ENCODE measurements around the gene LRRC8D.
"Not testable (repeated sequence)": the region's sequence is repeated elsewhere in the genome, so short reads cannot be mapped to it uniquely, and the experiment has no call there.

The LRRC8D gene

DNA sequence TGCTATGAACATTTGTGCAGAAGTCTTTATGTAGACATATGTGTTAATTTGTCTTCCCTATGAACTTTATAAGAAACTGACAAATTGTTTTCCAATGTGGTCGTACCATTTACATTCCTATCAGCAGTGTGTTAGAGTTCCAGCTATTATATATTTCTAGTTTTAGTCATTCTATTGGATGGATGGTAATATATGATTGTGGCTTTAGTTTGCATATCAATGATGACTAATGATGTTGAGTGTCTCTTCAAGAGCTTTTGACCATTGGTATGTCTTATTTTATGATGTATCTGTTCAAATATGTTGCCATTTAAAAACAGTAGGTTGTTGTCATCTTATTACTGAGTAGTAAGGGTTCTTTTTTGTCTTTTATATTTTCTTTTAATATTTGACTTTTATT lies 157.9 kb downstream of the LRRC8D start:
- no peak for FAIRE-seq

DNA sequence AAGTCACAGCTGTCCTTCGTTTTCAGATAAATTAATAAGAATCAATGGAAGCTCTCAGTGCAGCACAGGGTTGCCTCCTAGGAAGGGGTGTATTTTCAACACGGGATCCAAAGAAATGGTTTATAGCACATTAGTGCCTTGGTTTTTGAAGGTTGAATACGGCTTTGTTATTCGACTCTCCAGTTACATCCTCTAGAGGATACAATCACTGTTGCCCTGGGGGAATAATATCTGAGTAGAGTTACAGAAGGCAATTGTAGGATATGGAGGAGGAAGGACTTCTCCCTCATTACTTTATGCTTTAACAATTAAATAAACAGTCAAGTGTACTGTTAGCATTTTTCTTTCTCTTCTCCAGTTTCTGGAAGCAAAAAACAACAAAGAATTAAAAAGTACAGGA lies 159.8 kb downstream of the LRRC8D start:
- DNase-seq (ENCODE audit: insufficient read length, low spot score) (no peak), FAIRE-seq (no peak)

More for the DNA sequence above, 157.9 kb downstream of the LRRC8D start:
- DNase-seq (ENCODE audit: insufficient read length, low spot score), result no peak

DNA sequence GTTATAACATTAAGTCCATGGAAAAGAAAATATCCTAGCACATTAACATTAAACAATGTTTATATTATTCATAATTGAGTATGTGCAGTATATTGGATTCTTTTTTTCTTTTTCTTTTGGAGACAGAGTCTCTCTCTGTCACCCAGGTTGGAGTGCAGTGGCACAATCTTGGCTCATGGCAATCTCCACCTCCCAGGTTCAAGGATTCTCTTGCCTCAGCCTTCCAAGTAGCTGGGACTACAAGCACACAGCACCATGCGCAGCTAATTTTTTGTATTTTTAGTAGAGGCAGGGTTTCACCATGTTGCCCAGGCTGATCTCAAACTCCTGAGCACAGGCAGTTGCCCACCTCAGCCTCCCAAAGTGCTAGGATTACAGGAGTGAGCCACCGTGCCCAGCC lies 162.0 kb downstream of the LRRC8D start:
- not testable (repeated sequence) for DNase-seq (ENCODE audit: insufficient read length, low spot score); FAIRE-seq

DNA sequence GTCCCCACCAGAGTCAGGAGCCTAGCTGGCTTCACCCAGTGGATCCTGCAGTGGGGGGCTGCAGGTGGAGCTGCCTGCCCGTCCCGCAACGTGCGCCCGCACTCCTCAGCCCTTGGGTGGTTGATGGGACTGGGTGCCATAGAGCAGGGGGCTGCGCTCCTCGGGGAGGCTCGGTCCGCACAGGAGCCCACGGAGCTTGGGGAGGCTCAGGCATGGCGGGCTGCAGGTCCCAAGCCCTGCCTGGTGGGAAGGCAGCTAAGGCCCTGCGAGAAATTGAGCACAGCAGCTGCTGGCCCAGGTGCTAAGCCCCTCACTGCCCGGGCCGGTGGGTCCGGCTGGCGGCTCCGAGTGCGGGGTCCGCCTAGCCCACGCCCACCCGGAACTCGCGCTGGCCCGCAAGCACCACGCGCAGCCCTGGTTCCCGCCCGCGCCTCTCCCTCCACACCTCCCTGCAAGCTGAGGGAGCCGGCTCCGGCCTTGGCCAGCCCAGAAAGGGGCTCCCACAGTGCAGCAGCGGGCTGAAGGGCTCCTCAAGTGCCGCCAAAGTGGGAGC lies 163.8 kb downstream of the LRRC8D start:
- not testable (repeated sequence) for DNase-seq (ENCODE audit: insufficient read length, low spot score); FAIRE-seq

DNA sequence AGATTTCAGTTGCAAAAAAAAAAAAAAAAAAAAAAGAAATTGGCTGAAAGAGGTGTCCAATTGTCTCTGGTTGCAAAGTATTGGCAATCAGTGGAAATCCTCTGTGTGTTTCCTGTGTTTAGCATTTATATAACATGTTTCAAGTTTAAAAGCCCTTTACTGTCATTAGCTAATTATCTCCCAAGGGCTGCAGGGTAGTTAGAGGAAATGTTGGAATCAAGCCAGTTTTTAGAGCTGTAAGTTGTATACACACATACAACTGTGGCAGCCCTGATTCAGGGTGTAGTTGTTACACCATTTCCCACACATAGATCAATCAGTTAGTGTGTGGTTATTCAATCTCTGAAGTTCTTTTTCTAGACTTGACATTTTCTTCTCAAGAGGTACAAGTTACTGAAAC lies 165.2 kb downstream of the LRRC8D start:
- DNase-seq (ENCODE audit: insufficient read length, low spot score) (no peak), FAIRE-seq (no peak)
